ENCODE results near the gene KRT13.

KRT13 gene

DNA sequence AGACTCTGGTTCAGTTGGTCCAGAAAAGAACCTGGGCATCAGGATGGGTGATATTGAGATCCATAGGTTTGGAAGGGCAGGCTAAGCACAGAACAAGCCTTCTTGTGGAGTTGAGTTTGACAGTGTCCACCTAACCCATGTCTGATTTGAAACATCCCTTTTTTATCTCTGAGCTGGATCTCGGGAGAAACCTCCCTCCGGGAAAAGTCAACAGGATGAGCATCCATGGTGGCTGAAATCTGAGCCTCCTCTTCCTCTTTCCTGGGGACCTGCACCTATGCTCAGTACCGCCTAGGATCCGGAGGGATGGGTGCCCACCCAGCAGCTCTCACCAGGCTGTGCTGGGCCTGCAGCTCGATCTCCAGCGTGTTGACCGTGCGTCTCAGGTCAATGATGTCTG, 41.7 kb downstream of the KRT13 start:
- no peak for DNase-seq

DNA sequence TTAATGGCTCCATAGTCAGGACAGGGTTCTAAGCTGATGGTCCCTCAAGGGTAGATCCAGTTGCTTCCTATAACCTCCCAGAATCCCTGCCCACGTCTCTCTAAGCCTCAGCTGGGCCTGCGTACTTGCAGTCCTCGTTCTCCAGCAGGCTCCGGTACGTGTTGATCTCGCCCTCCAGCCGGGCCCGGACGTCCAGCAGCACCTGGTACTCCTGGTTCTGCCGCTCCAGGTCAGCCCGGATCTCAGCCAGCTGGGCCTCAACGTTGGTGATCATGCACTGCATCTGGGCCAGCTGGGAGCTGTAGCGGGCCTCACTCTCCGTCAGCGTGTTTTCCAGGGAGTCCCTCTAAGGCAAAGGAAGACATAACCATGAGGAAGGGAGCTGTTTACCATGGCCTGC, 42.7 kb downstream of the KRT13 start:
- no peak for DNase-seq

DNA sequence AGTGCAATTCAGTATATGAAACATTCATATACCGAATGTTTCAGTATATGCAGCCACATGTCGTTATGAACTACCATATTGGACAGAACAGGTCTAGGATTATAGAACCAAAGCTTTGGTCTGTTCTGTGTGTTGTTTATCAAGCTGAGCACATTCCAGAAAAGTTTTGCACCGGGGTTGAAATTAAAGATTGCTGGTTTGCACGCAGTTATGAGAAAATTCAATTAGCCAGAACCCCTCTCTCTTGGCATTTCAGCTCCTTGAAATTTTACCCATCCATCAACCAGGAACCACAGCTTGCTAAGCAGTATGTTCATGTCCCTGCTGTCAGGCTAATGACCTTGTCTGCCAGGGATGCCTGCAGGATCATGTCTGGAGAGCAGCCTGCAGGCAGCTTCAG, 47.7 kb downstream of the KRT13 start:
- DNase-seq = no peak

DNA sequence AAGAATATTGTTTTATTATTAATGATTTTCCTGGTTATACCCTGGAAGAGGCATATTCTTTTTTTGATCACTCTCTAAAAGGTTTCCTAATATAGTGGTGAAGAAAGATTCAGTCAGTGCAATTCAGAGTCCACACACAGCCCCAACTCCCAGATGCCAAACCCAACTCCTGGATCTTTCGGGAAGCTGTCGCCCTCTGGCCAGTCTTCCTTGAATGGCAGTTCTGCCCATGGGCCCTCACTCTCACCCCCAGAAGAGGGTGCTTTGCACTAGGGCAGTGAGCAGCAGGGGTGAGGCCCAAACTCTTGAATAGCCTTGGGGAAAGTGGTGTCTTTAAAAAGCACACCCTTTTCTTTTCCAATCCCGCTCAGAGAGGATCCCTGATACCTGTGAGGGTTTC, 49.2 kb downstream of the KRT13 start:
- DNase-seq = no peak

DNA sequence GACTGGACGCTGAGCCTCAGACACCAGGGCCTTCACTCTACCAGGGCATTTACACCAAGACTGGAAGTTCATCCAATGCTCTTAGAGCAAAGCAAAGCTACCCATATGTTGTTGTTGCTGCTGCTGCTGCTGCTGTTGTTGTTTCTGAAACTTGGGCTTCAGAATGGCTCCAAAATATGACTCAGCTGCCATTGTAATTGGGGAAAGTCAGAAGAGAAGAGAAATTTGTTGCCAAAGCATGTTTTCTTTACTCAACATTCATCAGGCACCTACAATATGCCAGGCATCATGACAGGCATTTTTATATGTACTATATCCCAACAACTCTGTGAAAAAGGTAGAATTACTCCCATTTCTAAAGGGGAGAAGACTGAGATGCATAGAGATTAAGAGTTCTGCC, 50.2 kb downstream of the KRT13 start:
- DNase-seq = no peak

DNA sequence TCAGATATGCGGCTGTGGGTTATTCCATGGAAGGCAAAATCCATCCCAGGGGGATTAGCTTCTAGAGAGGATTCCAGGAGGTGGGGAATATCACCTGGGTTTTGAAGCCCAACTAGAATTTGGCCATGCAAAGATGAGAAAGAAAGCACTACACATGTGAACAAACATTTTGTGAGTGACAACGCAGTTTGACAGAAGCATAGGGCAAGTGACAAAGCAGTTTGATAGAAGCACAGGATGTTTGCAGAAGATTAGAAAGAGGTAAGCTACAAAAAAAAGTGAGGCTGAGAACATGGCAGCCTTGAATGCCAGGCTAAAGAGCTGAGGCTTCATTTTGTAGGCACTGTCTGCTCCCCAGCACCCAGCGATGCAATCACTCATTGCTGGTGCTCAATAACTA, 52.3 kb downstream of the KRT13 start:
- no peak for DNase-seq

DNA sequence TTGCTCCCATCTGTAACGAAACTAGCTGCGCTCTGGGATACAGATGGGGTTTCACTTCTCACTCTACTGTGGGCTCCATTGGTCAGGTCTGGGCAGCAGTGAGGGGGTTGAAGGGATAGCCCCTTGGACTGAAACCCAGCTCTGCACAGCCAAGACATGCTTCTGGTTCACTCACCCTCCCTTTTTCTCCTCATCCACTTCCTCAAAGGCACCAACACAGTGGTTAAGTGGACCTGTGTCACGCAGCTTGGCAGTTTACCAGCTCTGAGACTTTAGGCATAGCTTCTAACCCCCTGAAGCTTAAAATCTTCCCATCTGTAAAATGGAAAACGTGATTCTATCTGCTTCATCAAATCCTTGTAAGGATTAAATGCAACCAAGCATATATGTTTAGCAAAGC, 53.1 kb downstream of the KRT13 start:
- DNase-seq = peak; percentile 7

DNA sequence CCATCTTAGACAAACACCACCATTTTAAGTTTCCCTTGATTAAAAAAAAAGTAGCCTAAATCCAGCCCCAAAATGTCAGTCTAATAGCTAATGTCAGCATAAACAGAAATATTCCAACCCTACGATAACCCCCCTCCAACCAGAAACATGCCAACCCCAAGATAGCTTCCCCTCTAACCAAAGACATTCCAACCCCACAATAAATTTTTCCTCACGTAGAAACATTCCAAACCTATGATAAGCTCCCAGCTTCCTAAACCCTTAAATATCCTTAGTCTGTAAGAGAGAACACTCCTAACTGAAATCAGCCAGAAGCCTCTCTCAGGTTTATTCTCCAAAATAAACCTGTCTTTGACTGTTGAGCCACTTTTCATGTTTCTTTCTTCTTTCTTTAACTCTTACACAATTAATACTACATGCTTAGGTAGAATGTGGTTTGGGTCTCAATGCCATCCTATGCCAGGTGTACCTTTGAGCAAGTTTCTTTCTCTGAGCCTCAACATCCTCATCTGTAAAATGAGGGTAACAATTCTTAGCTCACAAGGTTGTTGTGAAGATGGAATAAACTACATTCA, 54.2 kb downstream of the KRT13 start:
- no peak for DNase-seq

Measured in DMS53 (cell line).